ENCODE results near the gene WDFY4. TPM values are rescaled to one million over a fixed set of nuclear protein-coding genes. Genes with fewer than 3 reads are reported as not detected.

Gene WDFY4
- total and polyA plus RNA-seq, 9 donors, result 1.2 to 3.9 (median 2.4) TPM

GRCh38 chr10:48776528-48776927 lies 91.9 kb downstream of the WDFY4 start:
- Histone ChIP-seq H3K36me3 (ENCODE audit: control insufficient read depth, insufficient read depth, low read length) (no peaks in the 10 kb centered on the region), H3K27me3 (ENCODE audit: control insufficient read depth, insufficient read depth, low read length) (no peaks in the 10 kb centered on the region), H3K9me3 (replicated peaks; ENCODE audit: control insufficient read depth, low read depth, low read length) (no peaks in the 10 kb centered on the region), H3K4me1 (ENCODE audit: control insufficient read depth, insufficient read depth, low read length) (peaks cover 5% of the 10 kb centered on the region), H3K4me3 (ENCODE audit: low read length) (no peak overlapping the region), H3K27ac (ENCODE audit: low read length) (no peak overlapping the region)
- no peak for DNase-seq
- 55% methylated on average over 5 of the region's 9 CpGs for WGBS (ENCODE audit: insufficient coverage)

GRCh38 chr10:48777110-48777509 lies 92.4 kb downstream of the WDFY4 start:
- 80% methylated on average over 1 of the region's 3 CpGs for WGBS (ENCODE audit: insufficient coverage)

GRCh38 chr10:48778193-48778857 lies 93.7 kb downstream of the WDFY4 start:
- DNase-seq, result no peak
- Histone ChIP-seq H3K9me3 (replicated peaks; ENCODE audit: control insufficient read depth, low read depth, low read length) (no peaks in the 10 kb centered on the region), H3K4me3 (ENCODE audit: low read length) (no peak overlapping the region), H3K4me1 (ENCODE audit: control insufficient read depth, insufficient read depth, low read length) (peaks cover 5% of the 10 kb centered on the region), H3K27me3 (ENCODE audit: control insufficient read depth, insufficient read depth, low read length) (no peaks in the 10 kb centered on the region), H3K27ac (ENCODE audit: low read length) (no peak overlapping the region), H3K36me3 (ENCODE audit: control insufficient read depth, insufficient read depth, low read length) (no peaks in the 10 kb centered on the region)
- WGBS (ENCODE audit: insufficient coverage), result 94% methylated on average over 10 of the region's 12 CpGs

More at GRCh38 chr10:48777110-48777509, 92.4 kb downstream of the WDFY4 start:
- Histone ChIP-seq H3K4me1 (ENCODE audit: control insufficient read depth, insufficient read depth, low read length) (peaks cover 5% of the 10 kb centered on the region), H3K36me3 (ENCODE audit: control insufficient read depth, insufficient read depth, low read length) (no peaks in the 10 kb centered on the region), H3K27ac (ENCODE audit: low read length) (no peak overlapping the region), H3K27me3 (ENCODE audit: control insufficient read depth, insufficient read depth, low read length) (no peaks in the 10 kb centered on the region), H3K4me3 (ENCODE audit: low read length) (no peak overlapping the region), H3K9me3 (replicated peaks; ENCODE audit: control insufficient read depth, low read depth, low read length) (no peaks in the 10 kb centered on the region)
- no peak for DNase-seq

GRCh38 chr10:48779077-48779476 lies 94.4 kb downstream of the WDFY4 start:
- 94% methylated on average over 5 of the region's 5 CpGs for WGBS (ENCODE audit: insufficient coverage)
- Histone ChIP-seq H3K4me1 (ENCODE audit: control insufficient read depth, insufficient read depth, low read length) (peaks cover 5% of the 10 kb centered on the region), H3K4me3 (ENCODE audit: low read length) (no peak overlapping the region), H3K9me3 (replicated peaks; ENCODE audit: control insufficient read depth, low read depth, low read length) (no peaks in the 10 kb centered on the region), H3K27ac (ENCODE audit: low read length) (no peak overlapping the region), H3K27me3 (ENCODE audit: control insufficient read depth, insufficient read depth, low read length) (no peaks in the 10 kb centered on the region), H3K36me3 (ENCODE audit: control insufficient read depth, insufficient read depth, low read length) (no peaks in the 10 kb centered on the region)
- no peak for DNase-seq

- peaks cover 5% of the 10 kb centered on the region for H3K4me1 ChIP-seq (ENCODE audit: control insufficient read depth, insufficient read depth, low read length)
- DNase-seq, result no peak
- WGBS (ENCODE audit: insufficient coverage), result 90% methylated on average over 5 of the region's 6 CpGs
- H3K4me3 ChIP-seq (ENCODE audit: low read length), result no peak overlapping the region
- no peaks in the 10 kb centered on the region for H3K36me3 ChIP-seq (ENCODE audit: control insufficient read depth, insufficient read depth, low read length)
- no peak overlapping the region for H3K27ac ChIP-seq (ENCODE audit: low read length)
- no peaks in the 10 kb centered on the region for H3K9me3 ChIP-seq (replicated peaks; ENCODE audit: control insufficient read depth, low read depth, low read length)
- no peaks in the 10 kb centered on the region for H3K27me3 ChIP-seq (ENCODE audit: control insufficient read depth, insufficient read depth, low read length)
These were observed 95.0 kb downstream of the WDFY4 start for GRCh38 chr10:48779546-48780152.

GRCh38 chr10:48780341-48780740 lies 95.7 kb downstream of the WDFY4 start:
- H3K27ac ChIP-seq (ENCODE audit: low read length), result no peak overlapping the region
- no peaks in the 10 kb centered on the region for H3K9me3 ChIP-seq (replicated peaks; ENCODE audit: control insufficient read depth, low read depth, low read length)
- peaks cover 5% of the 10 kb centered on the region for H3K4me1 ChIP-seq (ENCODE audit: control insufficient read depth, insufficient read depth, low read length)
- no peak for DNase-seq
- no peaks in the 10 kb centered on the region for H3K27me3 ChIP-seq (ENCODE audit: control insufficient read depth, insufficient read depth, low read length)
- H3K4me3 ChIP-seq (ENCODE audit: low read length), result no peak overlapping the region
- no peaks in the 10 kb centered on the region for H3K36me3 ChIP-seq (ENCODE audit: control insufficient read depth, insufficient read depth, low read length)
- WGBS (ENCODE audit: insufficient coverage), result 89% methylated on average over 5 of the region's 5 CpGs

- WGBS (ENCODE audit: insufficient coverage), result 100% methylated on average over 1 of the region's 2 CpGs
- Histone ChIP-seq H3K27ac (ENCODE audit: low read length) (no peak overlapping the region), H3K9me3 (replicated peaks; ENCODE audit: control insufficient read depth, low read depth, low read length) (no peaks in the 10 kb centered on the region), H3K27me3 (ENCODE audit: control insufficient read depth, insufficient read depth, low read length) (no peaks in the 10 kb centered on the region), H3K4me3 (ENCODE audit: low read length) (no peak overlapping the region), H3K4me1 (ENCODE audit: control insufficient read depth, insufficient read depth, low read length) (no peaks in the 10 kb centered on the region), H3K36me3 (ENCODE audit: control insufficient read depth, insufficient read depth, low read length) (no peaks in the 10 kb centered on the region)
- DNase-seq, result peak; percentile 54
These were observed 97.7 kb downstream of the WDFY4 start for GRCh38 chr10:48782386-48782785.

- H3K36me3 ChIP-seq (ENCODE audit: control insufficient read depth, insufficient read depth, low read length), result no peaks in the 10 kb centered on the region
- no peak overlapping the region for H3K27ac ChIP-seq (ENCODE audit: low read length)
- no peaks in the 10 kb centered on the region for H3K4me1 ChIP-seq (ENCODE audit: control insufficient read depth, insufficient read depth, low read length)
- peak; percentile 71 for DNase-seq
- no peaks in the 10 kb centered on the region for H3K27me3 ChIP-seq (ENCODE audit: control insufficient read depth, insufficient read depth, low read length)
- WGBS (ENCODE audit: insufficient coverage), result no CpG with 5 or more reads among the region's 2 CpGs
- H3K9me3 ChIP-seq (replicated peaks; ENCODE audit: control insufficient read depth, low read depth, low read length), result no peaks in the 10 kb centered on the region
- no peak overlapping the region for H3K4me3 ChIP-seq (ENCODE audit: low read length)
These were observed 99.4 kb downstream of the WDFY4 start for GRCh38 chr10:48784031-48784430.

GRCh38 chr10:48785796-48786195 lies 101.1 kb downstream of the WDFY4 start:
- WGBS (ENCODE audit: insufficient coverage), result no CpG with 5 or more reads among the region's 2 CpGs
- Histone ChIP-seq H3K4me3 (ENCODE audit: low read length) (no peak overlapping the region), H3K4me1 (ENCODE audit: control insufficient read depth, insufficient read depth, low read length) (no peaks in the 10 kb centered on the region), H3K27me3 (ENCODE audit: control insufficient read depth, insufficient read depth, low read length) (no peaks in the 10 kb centered on the region), H3K27ac (ENCODE audit: low read length) (no peak overlapping the region), H3K9me3 (replicated peaks; ENCODE audit: control insufficient read depth, low read depth, low read length) (no peaks in the 10 kb centered on the region), H3K36me3 (ENCODE audit: control insufficient read depth, insufficient read depth, low read length) (no peaks in the 10 kb centered on the region)
- no peak for DNase-seq

- Histone ChIP-seq H3K27ac (ENCODE audit: low read length) (no peak overlapping the region), H3K9me3 (replicated peaks; ENCODE audit: control insufficient read depth, low read depth, low read length) (no peaks in the 10 kb centered on the region), H3K36me3 (ENCODE audit: control insufficient read depth, insufficient read depth, low read length) (no peaks in the 10 kb centered on the region), H3K27me3 (ENCODE audit: control insufficient read depth, insufficient read depth, low read length) (peaks cover under 1% of the 10 kb centered on the region), H3K4me3 (ENCODE audit: low read length) (no peak overlapping the region), H3K4me1 (ENCODE audit: control insufficient read depth, insufficient read depth, low read length) (no peaks in the 10 kb centered on the region)
- peak; percentile 81 for DNase-seq
- no CpG with 5 or more reads among the region's 4 CpGs for WGBS (ENCODE audit: insufficient coverage)
These were observed 102.1 kb downstream of the WDFY4 start for GRCh38 chr10:48786606-48787282.

All from muscle of leg (tissue), 11 donors.